SK-N-SH (cell line): ENCODE data around the gene WNK1. TPM values are rescaled to one million over a fixed set of nuclear protein-coding genes. Genes with fewer than 3 reads are reported as not detected.

ENCODE experiments used
- CTCF ChIA-PET: fragments of 300-600, 350-600 bp; formaldehyde crosslinking; extraction: SDS; loops from one replicate; lab custom pipeline; 2021; lab: Yijun Ruan, JAX
- POLR2A ChIA-PET: fragments of 350-600 bp; sonication (Branson Sonifier 250); formaldehyde crosslinking; extraction: SDS; loops from one replicate; lab custom pipeline; 2020; ENCODE audit warnings: antibody characterized with exemption, inconsistent platforms; lab: Yijun Ruan, JAX
- DNase-seq: peaks from one replicate; pipeline ENCODE4 v3.0.0; 2012
- H2AFZ ChIP-seq: fragments of 200-600 bp; sonication (generic); 2 replicates; pipeline ENCODE4 v1.8.1; 2016; ENCODE audit warnings: antibody characterized with exemption, mild to moderate bottlenecking, low read depth
- H3F3A ChIP-seq: fragments of 200-600 bp; sonication (generic); replicated peaks from 2 replicates; pipeline ENCODE3; 2016; ENCODE audit warnings: antibody characterized with exemption, mild to moderate bottlenecking; ENCODE audit not compliant: insufficient read depth
- H3K27ac ChIP-seq, 2 experiments: fragments of 200-500 bp in 1 of 2; fragments of 200-600 bp in 1 of 2; sonication (Bioruptor generic) in 1 of 2; sonication (generic), shearing (Covaris generic) in 1 of 2; 2 replicates each; pipeline versions ENCODE4 v1.5.1 to v1.6.1; 2014 to 2016; ENCODE audit warnings: low read depth in 2 of 2, inconsistent platforms in 1 of 2, low read length in 1 of 2, mild to moderate bottlenecking in 1 of 2, mixed read lengths in 1 of 2
- H3K27me3 ChIP-seq: fragments of 200-600 bp; sonication (generic), shearing (Covaris generic); 2 replicates; pipeline ENCODE4 v1.6.1; 2016; ENCODE audit warnings: mixed run types; ENCODE audit not compliant: insufficient read depth
- H3K36me3 ChIP-seq, 2 experiments: fragments of 200-500 bp in 1 of 2; fragments of 200-600 bp in 1 of 2; sonication (Bioruptor generic) in 1 of 2; sonication (generic) in 1 of 2; replicated peaks in 1 of 2; 2 replicates each; pipeline versions ENCODE3 to v1.5.1; 2014 to 2016; ENCODE audit warnings: low read length in 1 of 2, mild to moderate bottlenecking in 1 of 2; ENCODE audit not compliant: insufficient read depth in 2 of 2, control insufficient read depth in 1 of 2
- H3K4me1 ChIP-seq, 2 experiments: fragments of 200-500 bp in 1 of 2; fragments of 200-600 bp in 1 of 2; sonication (Bioruptor generic) in 1 of 2; sonication (generic), shearing (Covaris generic) in 1 of 2; 2 replicates each; pipeline versions ENCODE4 v1.5.1 to v1.6.1; 2014 to 2016; ENCODE audit warnings: low read depth in 1 of 2, low read length in 1 of 2, mixed run types in 1 of 2; ENCODE audit not compliant: insufficient read depth in 2 of 2, control insufficient read depth in 1 of 2
- H3K4me2 ChIP-seq: fragments of 200-600 bp; sonication (generic), shearing (Covaris generic); 2 replicates; pipeline ENCODE4 v1.6.1; 2017; ENCODE audit warnings: mixed run types
- H3K4me3 ChIP-seq, 2 experiments: fragments of 200-500 bp in 1 of 2; fragments of 200-600 bp in 1 of 2; sonication (Bioruptor generic) in 1 of 2; sonication (generic), shearing (Covaris generic) in 1 of 2; 2 replicates each; pipeline versions ENCODE4 v1.5.1 to v1.8.1; 2014 to 2016; ENCODE audit warnings: low read depth in 2 of 2, inconsistent platforms in 1 of 2, low read length in 1 of 2, mild to moderate bottlenecking in 1 of 2, mixed read lengths in 1 of 2, moderate library complexity in 1 of 2
- H3K79me2 ChIP-seq: fragments of 200-600 bp; sonication (generic); 2 replicates; pipeline ENCODE4 v1.8.1; 2017; ENCODE audit warnings: mild to moderate bottlenecking; ENCODE audit not compliant: insufficient read depth
- H3K9ac ChIP-seq: fragments of 200-600 bp; sonication (generic); 2 replicates; pipeline ENCODE4 v1.6.1; 2017; ENCODE audit warnings: mixed run types
- H3K9me2 ChIP-seq: fragments of 200-600 bp; sonication (generic); 2 replicates; pipeline ENCODE4 v1.6.1; 2017; ENCODE audit warnings: mixed run types
- H3K9me3 ChIP-seq: fragments of 200-600 bp; sonication (generic); 2 replicates; pipeline ENCODE4 v1.6.1; 2017; ENCODE audit warnings: mixed run types, mild to moderate bottlenecking, moderate library complexity
- H4K20me1 ChIP-seq: fragments of 200-600 bp; sonication (generic); 2 replicates; pipeline ENCODE4 v1.6.1; 2017; ENCODE audit warnings: mild to moderate bottlenecking, mixed run types; ENCODE audit not compliant: insufficient read depth
- CTCF ChIP-seq: fragments of 200-600 bp; sonication (generic); IDR thresholded peaks from 2 replicates; pipeline ENCODE4 v1.6.1; 2017; ENCODE audit warnings: antibody characterized with exemption, mild to moderate bottlenecking, moderate library complexity
- ELF1 ChIP-seq: IDR thresholded peaks from 2 replicates; pipeline ENCODE4 v1.4.0; 2012
- EP300 ChIP-seq, 2 experiments: IDR thresholded peaks; 2 replicates each; pipeline versions ENCODE4 v1.4.0 to v1.6.1; 2012; ENCODE audit warnings: borderline replicate concordance in 1 of 2, low read depth in 1 of 2, low read length in 1 of 2
- FOXJ3 ChIP-seq: sonication (generic); formaldehyde crosslinking; IDR thresholded peaks from 2 replicates; pipeline ENCODE4 v1.5.1; 2020; ENCODE audit warnings: mild to moderate bottlenecking, missing genetic modification reagents
- GATA2 ChIP-seq: sonication (generic); formaldehyde crosslinking; IDR thresholded peaks from 2 replicates; pipeline ENCODE4 v1.5.0; 2020; ENCODE audit warnings: mild to moderate bottlenecking, missing genetic modification reagents
- MXI1 ChIP-seq: IDR thresholded peaks from 2 replicates; pipeline ENCODE4 v1.6.1; 2012; ENCODE audit warnings: mild to moderate bottlenecking, low read depth, low read length, improper control_type of control experiment
- NFIC ChIP-seq: IDR thresholded peaks from 2 replicates; pipeline ENCODE4 v1.4.0; 2012; ENCODE audit warnings: borderline replicate concordance
- RCOR1 ChIP-seq: fragments of 150-350 bp; IDR thresholded peaks from 2 replicates; pipeline ENCODE4 v1.6.1; 2017; ENCODE audit warnings: antibody characterized with exemption, low read length
- SIN3A ChIP-seq: IDR thresholded peaks from 2 replicates; pipeline ENCODE4 v1.6.1; 2012; ENCODE audit warnings: low read depth, mild to moderate bottlenecking, low read length, moderate library complexity, borderline replicate concordance
- TAF1 ChIP-seq: IDR thresholded peaks from 2 replicates; pipeline ENCODE4 v1.6.1; 2012; ENCODE audit warnings: low read depth, mild to moderate bottlenecking, low read length, moderate library complexity, borderline replicate concordance
- USF1 ChIP-seq: IDR thresholded peaks from 2 replicates; pipeline ENCODE4 v1.4.0; 2012; ENCODE audit warnings: low read depth, borderline replicate concordance
- YY1 ChIP-seq: IDR thresholded peaks from 2 replicates; pipeline ENCODE4 v1.4.0; 2012; ENCODE audit warnings: low read depth, mild to moderate bottlenecking
- WGBS: methylation state at CpG from one replicate; pipeline ENCODE4 v1.1.6; 2017; ENCODE audit warnings: low lambda C conversion rate; 5-methylcytosine and 5-hydroxymethylcytosine counted together
- polyA plus RNA-seq, 3 experiments: library from polyadenylated mRNA; depleted of rRNA; stranded (reverse); fragments of >200 nt; gene quantifications; 2 replicates each; pipeline ENCODE4 v1.2.3, GENCODE V29; 2012

WNK1 gene
- polyA plus RNA-seq, 1 of the 3 experiments (the other 2 are of a cell fraction): 30.5 TPM

GRCh38 chr12:810116-810515 is 57.7 kb downstream of the WNK1 start:
- H3K36me3 ChIP-seq: peaks cover 4 to 7% of the 10 kb centered on the region in 2 experiments
- H4K20me1 ChIP-seq: peaks cover 84% of the 10 kb centered on the region
- ChIA-PET POLR2A (no interaction called here), CTCF (interaction anchor here (0.6 to 2.8 kb wide), 7 partner anchors 11 to 241 kb away, joined by 3 to 17 read pairs (median 4); partner anchors contain the start of gene WNK1)
- H3F3A ChIP-seq: peaks cover 7% of the 10 kb centered on the region
- no peak overlapping the region for H3K27ac ChIP-seq
- no peaks in the 10 kb centered on the region for H3K9me2 ChIP-seq
- H3K79me2 ChIP-seq: peaks cover 98% of the 10 kb centered on the region
- H3K9ac ChIP-seq: no peak overlapping the region
- no peak overlapping the region for H2AFZ ChIP-seq
- no peaks in the 10 kb centered on the region for H3K9me3 ChIP-seq
- TF ChIP-seq CTCF (no peak), EP300 (IDR thresholded peaks at IDR 0.05; ENCODE audit: borderline replicate concordance in 1 of 2, low read depth in 1 of 2, low read length in 1 of 2) (no peak), RCOR1 (no peak), TAF1 (no peak), MXI1 (no peak), SIN3A (no peak), NFIC (no peak), ELF1 (no peak), USF1 (no peak), GATA2 (CRISPR knock-in tag) (no peak), FOXJ3 (no peak)
- DNase-seq: no peak
- H3K4me1 ChIP-seq: peaks cover 2 to 25% of the 10 kb centered on the region in 2 experiments
- peak overlapping the region; percentile 28; the same call in 1 of the 2 replicates for H3K4me2 ChIP-seq
- WGBS: 69% methylated on average over 4 of the region's 4 CpGs
- H3K27me3 ChIP-seq: no peaks in the 10 kb centered on the region
- no peak overlapping the region for H3K4me3 ChIP-seq

DNA sequence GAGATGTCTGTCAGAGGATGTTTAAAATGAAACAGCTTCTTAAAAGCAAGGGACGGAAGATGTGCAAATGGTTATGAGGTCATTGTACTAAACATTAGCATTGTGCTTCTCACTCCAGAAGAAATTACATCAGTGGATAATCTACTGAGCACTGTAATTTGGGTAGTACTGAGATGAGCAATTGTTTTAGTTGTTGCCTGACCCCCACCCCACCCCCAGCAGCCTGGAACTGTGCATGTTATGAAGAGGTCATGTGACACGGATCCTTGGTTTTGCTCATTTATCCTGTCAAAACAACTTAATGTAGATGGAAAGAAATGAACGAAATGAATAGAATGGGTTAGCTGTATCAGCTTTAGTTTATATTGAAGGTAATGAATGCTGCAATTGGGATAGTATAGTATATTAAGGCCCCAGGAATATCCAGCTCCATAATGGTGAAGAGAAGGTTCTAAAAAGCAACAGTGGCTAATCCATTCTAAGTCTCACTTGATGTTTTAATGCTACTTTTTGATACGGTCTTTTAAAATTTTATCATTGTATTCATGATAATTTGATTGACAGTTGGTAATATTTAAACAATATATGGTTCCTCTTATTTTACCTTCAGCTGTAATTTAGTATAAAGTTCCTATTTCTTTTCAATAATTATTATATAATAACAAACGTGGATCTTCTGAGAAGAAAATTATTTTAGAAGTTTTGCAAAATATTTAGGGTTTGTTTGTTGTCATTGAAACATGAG is 58.5 kb downstream of the WNK1 start:
- Histone ChIP-seq H2AFZ (no peak overlapping the region), H3K4me3 (no peak overlapping the region), H3F3A (peaks cover 4% of the 10 kb centered on the region), H3K9ac (no peak overlapping the region), H3K36me3 (peaks cover 7 to 9% of the 10 kb centered on the region in 2 experiments), H3K4me1 (peaks cover 2 to 25% of the 10 kb centered on the region in 2 experiments), H3K27me3 (no peaks in the 10 kb centered on the region), H3K9me2 (no peaks in the 10 kb centered on the region), H3K79me2 (peaks cover 97% of the 10 kb centered on the region), H3K9me3 (no peaks in the 10 kb centered on the region), H3K4me2 (peak overlapping the region; percentile 28; the same call in 1 of the 2 replicates), H4K20me1 (peaks cover 80% of the 10 kb centered on the region), H3K27ac (no peak overlapping the region)
- WGBS: 70% methylated on average over 5 of the region's 5 CpGs
- TF ChIP-seq USF1 (peak; percentile 13; the same call in 1 of the 2 replicates), YY1 (no peak), ELF1 (no peak)
- CTCF ChIA-PET: interaction anchor here (0.6 to 2.8 kb wide), 11 partner anchors 12 to 241 kb away, joined by 3 to 17 read pairs (median 4); partner anchors contain the start of genes RAD52 and WNK1
- POLR2A ChIA-PET: no interaction called here
- DNase-seq: no peak
